ENCODE data around the gene PAX8.

PAX8 gene

DNA sequence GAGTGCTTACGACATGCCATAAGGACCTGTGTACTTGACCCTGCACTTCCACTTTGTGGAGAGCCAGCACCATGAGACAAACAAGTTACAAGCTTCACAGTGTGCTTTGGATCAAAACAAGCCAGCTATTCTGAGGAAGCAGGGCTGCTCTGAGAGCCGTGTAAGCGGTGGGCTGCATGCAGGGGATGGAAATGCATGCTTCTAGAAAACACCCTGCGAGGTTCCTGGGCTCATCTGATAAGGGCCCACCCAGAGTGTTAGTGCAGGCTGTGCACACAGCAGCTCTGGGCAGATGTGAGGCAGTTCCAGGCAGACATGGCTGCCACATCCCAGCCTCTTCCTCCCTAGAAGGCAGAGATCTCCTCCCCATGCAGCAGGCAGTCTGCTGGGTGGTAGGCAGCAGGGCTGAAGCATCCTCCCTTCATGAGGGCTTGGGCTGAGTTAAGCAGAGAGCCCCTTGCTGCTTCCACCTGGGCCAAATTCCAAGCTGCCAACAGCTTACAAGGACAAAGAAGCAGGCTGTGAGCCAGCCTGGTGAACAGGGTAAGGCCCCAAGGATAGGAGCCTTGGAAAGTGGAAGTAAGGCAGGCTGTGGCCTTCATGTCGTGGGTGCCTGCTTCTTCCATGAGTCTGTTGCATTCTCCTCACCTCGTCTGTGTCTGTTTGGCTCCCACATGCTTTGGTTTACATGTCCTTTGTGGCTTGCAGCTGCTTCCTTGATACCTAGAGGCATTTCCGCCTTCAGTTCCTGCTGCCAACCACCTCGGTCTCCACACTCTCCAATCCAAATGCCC lies 97.3 kb downstream of the PAX8 start:
- in situ Hi-C loops (cut with HindIII; ENCODE audit: low pct_unique_long_range_greater_than_20kb, low sequenced_read_pairs) = no loop called here
- peak in 1 of 2 experiments; percentile 57 for DNase-seq (ENCODE audit: low read depth in 1 of 2, low spot score in 1 of 2)

DNA sequence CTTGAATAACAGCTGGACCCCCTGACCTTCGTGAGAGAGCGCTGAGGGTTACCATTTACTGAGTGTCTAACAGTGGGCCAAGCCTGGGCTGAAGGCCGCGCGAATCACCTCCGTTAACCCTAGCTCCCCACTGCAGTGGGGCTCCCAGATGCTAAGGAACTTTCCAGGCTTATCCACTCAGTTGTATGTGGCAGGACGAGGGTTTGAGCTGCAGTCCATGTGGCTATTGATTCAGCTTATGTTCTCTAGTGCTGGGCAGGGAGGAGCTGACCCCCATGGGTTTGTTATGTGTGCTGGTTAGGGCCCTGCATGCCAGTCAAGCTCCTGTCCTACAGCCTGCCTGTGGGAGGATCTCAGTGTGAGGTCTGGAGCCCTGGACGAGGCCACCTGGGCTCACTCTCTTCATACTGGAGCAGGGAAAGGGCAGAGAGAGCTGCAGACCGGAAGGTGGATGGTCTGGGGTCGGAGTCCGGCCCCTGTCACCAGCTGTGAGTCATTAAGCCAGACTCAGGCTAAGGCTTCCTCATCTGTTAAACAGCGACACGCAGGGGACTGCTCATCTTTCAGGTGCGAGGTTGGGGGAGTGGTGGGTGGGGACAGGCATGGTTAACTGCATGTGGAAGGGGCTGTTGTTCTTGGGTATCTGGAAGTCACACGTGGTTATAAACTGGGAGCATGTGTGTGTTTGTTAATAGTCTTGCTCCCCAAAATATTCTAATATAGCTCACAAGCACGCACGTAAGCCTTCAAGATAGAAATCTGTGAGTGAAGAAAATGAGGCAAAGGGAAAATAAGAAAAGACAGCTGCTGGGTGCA lies 98.4 kb downstream of the PAX8 start:
- DNase-seq (ENCODE audit: low read depth in 1 of 2, low spot score in 1 of 2) = no peak
- in situ Hi-C loops (cut with HindIII; ENCODE audit: low pct_unique_long_range_greater_than_20kb, low sequenced_read_pairs) = no loop called here
- no peak for TF ChIP-seq JUND (IDR thresholded peaks at IDR 0.05; ENCODE audit: low read depth)

More for the DNA sequence above, 97.3 kb downstream of the PAX8 start:
- no peak for TF ChIP-seq JUND (IDR thresholded peaks at IDR 0.05; ENCODE audit: low read depth)

DNA sequence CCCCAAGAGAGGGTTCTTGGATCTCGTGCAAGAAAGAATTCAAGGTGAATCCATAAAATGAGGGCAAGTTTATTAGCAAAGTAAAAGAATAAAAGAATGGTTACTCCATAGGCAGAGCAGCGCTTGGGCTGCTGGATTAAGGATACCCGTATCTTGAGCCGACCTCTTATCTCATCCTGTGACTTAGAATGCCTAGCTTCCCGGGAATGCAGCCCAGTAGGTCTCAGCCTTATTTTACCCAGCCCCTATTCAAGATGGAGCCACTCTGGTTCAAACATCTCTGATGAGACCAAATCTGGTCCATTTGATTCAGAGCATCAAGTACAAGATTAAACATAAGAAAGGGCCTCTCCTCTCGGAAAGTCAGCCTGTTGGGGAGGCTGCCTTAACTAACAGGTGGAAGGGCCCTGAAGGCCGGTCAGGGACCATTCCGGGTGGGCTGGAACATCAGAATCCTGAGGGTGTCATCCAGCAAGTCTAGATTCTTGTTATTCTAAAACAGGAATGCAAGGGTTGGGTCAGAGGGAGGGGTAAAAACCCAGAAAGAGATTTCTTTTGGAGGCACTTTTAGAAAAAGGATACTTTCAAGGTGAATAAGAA lies 99.2 kb downstream of the PAX8 start:
- in situ Hi-C loops (cut with HindIII; ENCODE audit: low pct_unique_long_range_greater_than_20kb, low sequenced_read_pairs) = no loop called here

DNA sequence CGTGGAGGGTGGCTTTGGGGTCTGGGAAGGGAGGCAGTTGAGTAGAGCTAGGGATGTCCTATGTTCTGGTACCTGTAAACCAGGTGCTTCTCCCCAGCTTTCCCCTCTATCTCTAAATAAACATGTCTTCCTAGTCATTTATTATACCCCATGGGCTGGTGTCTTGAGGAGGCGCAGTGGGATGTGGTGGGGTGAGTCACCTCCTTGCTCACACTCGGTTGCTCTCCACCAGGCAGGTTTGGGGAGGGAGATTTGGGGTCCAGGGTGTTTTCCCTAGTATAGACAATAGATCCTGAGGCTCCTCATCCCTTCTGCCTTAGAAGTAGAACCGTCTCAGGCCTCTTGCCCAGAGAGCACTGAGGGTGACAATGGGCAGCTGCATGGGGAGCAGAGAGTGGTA lies 99.8 kb downstream of the PAX8 start:
- in situ Hi-C loops (cut with HindIII; ENCODE audit: low pct_unique_long_range_greater_than_20kb, low sequenced_read_pairs) = no loop called here
- no peak for DNase-seq (ENCODE audit: low read depth in 1 of 2, low spot score in 1 of 2)
- TF ChIP-seq JUND (IDR thresholded peaks at IDR 0.05; ENCODE audit: low read depth) = no peak

More for the DNA sequence above, 99.2 kb downstream of the PAX8 start:
- no peak for DNase-seq (ENCODE audit: low read depth in 1 of 2, low spot score in 1 of 2)
- TF ChIP-seq JUND (IDR thresholded peaks at IDR 0.05; ENCODE audit: low read depth) = no peak

DNA sequence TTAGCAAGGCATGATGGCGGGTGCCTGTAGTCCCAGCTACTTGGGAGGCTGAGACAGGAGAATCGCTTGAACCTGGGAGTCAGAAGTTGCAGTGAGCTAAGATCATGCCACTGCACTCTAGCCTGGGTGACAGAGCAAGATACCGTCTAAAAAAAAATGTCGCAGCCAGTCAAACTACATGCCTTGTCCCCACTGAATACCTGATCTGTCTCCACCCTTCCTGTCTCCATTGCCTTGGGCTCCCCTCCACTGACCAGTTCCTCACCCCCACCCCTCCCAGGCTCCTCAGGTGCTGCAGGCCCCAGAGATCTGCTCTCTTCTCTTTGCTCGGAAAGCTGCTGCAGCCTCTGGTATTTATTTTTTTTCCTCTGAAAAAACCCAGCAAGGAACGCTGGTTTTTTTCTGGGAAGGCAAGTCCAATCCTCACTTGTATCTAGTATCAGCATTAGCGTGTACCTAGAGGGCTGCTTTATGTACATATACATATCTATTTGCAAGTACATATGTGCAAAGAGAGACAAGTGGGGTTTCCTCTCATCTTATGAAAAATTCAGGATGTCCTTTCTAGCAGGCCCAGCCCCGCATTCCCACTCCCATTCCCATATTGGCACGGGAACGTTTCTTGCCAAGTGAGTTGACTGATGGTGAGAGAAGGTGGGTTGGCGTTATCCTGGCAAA lies 100.5 kb downstream of the PAX8 start:
- TF ChIP-seq JUND (IDR thresholded peaks at IDR 0.05; ENCODE audit: low read depth) = no peak
- no peak for DNase-seq (ENCODE audit: low read depth in 1 of 2, low spot score in 1 of 2)
- in situ Hi-C loops (cut with HindIII; ENCODE audit: low pct_unique_long_range_greater_than_20kb, low sequenced_read_pairs) = no loop called here

DNA sequence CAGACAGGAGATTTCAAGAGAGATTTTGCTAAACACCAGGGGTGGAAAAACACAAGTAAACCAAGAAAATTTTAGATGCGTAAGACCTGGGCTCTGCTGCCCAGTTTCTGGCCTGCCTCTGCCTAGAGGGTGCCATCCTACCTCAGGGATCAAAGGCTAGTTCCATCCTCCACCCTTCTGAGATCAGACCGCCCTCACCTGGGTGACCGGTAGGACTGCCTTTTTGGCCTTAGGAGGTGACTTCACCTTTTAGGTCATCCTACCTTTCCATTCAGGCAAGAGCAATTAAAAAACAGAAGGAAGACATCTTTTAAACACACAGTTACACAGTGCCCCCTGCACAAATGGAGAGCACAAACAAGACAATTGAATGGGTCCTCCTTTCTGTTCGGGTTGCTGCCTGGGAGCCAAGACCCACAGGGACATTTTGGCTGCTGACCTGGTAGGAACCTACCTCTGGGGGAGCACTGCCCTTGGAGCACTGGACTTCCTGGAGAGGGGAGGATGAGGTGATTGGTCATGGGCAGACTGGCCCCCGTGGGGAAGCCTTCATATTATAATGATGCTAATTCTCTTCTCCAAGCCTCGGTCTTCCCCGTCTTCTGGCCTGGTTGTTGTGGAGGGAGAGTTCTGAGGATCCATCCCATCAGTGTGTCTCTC lies 101.9 kb downstream of the PAX8 start:
- peak in 1 of 2 experiments; percentile 32 for DNase-seq (ENCODE audit: low read depth in 1 of 2, low spot score in 1 of 2)
- no peak for TF ChIP-seq JUND (IDR thresholded peaks at IDR 0.05; ENCODE audit: low read depth)
- in situ Hi-C loops (cut with HindIII; ENCODE audit: low pct_unique_long_range_greater_than_20kb, low sequenced_read_pairs) = no loop called here

DNA sequence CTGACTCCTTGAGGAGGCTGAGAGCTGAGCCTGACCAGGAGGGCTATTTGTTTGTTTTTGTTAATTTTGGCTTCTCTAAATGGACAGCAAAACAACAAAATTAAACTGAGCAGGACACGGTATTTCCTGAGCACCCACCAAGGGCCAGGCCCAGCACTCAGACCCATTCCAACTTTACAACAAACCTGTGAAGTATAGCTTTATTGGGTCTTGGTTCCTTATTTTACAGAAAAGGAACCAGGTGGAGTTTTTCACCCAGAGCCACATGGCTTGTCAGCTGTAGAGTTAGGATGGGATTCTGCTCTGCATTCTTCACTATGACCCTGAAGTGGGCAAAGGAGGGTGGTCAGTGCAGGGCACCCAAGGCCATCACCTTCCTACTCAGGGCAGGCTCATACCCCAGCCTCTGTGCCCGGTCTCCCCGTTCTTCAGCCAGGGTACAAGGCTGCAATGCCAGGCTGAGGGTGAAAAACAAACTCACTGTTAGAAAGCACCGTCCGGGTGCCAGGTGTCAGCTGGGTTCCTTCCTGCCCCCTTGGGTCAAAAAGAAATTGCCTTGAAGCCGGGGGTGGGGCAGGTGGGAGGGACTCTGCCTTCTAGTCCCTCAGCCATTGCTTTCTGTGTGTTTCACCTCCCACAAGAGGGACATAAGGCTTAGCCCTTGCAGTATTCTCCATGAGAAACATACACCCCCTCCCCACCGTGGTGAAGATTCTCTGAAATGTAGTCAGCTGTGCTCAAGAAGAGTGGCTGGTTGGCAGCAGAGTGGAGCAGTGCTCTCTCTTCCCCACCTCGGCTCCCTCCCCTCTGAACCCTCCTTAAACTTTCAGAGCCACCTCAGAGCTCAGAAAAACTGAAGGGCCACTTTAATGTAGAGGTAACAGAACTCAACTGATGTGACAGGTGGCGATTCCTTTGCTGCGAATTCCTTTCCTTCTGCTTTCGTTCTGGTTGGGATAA lies 102.7 kb downstream of the PAX8 start:
- in situ Hi-C loops (cut with HindIII; ENCODE audit: low pct_unique_long_range_greater_than_20kb, low sequenced_read_pairs) = no loop called here
- DNase-seq (ENCODE audit: low read depth in 1 of 2, low spot score in 1 of 2) = no peak

DNA sequence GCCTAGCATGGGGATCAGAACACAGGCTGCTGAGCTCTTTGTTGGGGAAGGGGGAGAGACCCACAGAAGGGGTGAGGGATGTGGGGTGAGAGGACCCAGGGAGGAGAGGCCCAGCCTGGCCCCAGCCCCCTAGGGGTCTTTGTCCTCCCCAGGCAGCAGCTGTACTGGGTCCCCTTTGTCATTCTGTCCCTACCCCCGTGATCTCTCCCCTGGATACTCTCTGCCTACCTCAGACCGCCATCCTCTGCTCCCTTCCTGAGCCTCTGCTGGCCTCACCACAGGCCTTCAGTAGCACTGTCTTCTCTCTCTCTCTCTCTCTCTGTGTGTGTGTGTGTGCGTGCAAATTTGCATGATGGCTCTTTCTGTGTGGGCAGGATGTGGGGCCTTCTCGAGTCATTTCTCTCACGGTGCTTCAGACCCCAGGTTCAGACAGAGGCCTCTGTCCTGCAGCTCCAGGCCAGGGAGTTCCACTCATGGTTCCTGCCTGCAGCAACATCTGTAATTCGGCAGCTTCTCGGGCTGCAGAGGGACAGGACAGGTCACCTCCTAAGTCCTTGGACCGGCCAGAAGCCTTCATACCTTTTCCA lies 103.6 kb downstream of the PAX8 start:
- in situ Hi-C loops (cut with HindIII; ENCODE audit: low pct_unique_long_range_greater_than_20kb, low sequenced_read_pairs) = no loop called here
- DNase-seq (ENCODE audit: low read depth in 1 of 2, low spot score in 1 of 2) = no peak
- no peak for TF ChIP-seq JUND (IDR thresholded peaks at IDR 0.05; ENCODE audit: low read depth)

More for the DNA sequence above, 102.7 kb downstream of the PAX8 start:
- no peak for TF ChIP-seq JUND (IDR thresholded peaks at IDR 0.05; ENCODE audit: low read depth)

DNA sequence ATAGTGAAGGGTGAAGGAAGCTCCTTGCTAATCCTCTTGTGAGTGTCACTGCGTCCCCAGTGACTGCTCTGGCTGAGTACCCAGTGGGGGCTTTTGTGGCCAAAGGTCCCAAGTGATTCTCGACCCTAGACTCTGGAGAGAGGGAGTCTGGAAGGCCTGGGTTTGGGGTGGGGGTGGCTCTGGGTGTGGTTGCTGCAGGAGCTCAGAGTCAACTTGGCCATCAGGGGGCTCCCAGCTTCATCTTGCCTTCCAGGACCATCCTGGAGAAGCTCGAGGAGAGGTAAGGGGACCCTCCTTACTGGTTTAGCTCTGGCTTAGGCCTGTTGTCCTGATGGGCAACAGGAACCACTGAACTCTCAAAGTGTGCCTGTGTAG lies 104.4 kb downstream of the PAX8 start:
- no peak for DNase-seq (ENCODE audit: low read depth in 1 of 2, low spot score in 1 of 2)
- in situ Hi-C loops (cut with HindIII; ENCODE audit: low pct_unique_long_range_greater_than_20kb, low sequenced_read_pairs) = no loop called here
- no peak for TF ChIP-seq JUND (IDR thresholded peaks at IDR 0.05; ENCODE audit: low read depth)

DNA sequence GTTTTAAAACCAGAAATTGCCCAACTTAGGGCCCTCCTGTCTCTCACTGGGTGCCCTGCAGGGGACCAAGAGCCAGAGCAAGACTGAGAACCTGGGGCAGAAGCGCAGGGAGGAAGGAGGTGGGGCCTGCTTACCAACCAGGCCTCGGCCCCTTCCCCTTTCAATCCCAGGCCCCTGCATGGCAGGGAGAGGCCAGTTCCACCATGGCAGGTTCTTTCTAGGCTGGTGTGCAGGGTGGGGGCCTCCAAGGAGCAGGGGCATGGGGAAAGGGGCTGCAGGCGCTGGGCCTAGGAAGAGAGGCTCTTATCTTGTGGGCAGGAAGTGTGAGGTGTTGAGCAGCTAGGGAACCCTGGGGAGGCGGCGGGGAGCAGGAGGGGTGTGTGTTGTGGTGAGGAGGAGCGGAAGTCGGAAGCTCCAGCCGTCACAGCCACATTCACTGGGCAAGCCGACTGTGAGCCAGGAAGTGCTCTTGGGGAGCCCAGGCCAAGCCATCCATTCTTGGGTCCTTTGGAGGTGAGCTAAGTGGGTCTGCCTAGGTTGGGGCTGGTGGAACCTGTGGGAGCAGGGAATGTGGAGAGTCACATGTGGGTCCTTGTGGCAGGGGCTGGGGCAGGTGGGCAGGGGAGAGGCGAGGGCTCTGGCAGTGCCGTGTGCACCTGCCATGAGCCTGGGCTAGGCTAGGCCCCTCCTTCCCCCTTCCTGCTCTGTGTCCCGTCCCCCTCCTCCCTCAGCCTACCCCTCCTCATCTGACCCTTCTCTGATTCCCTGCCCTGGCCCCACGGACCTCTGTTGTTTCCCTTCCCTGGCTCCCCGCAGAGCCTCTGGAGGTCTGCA lies 105.0 kb downstream of the PAX8 start, which contains the start of gene PSD4:
PSD4 (plus strand) TSS at position 430 of the 834 bp plus-strand sequence. CDS start 8,486 bp downstream, outside the sequence.
- DNase-seq (ENCODE audit: low read depth in 1 of 2, low spot score in 1 of 2) = no peak
- no peak for TF ChIP-seq JUND (IDR thresholded peaks at IDR 0.05; ENCODE audit: low read depth)
- in situ Hi-C loops (cut with HindIII; ENCODE audit: low pct_unique_long_range_greater_than_20kb, low sequenced_read_pairs) = no loop called here

Data from T47D (cell line).